Measurements from ENCODE around the gene NETO1. TPM values are rescaled to one million over a fixed set of nuclear protein-coding genes. Genes with fewer than 3 reads are reported as not detected.

Gene NETO1
- total and polyA plus RNA-seq, 4 donors: not detected

- Histone ChIP-seq H3K36me3 (ENCODE audit: control insufficient read depth in 4 of 4, insufficient read depth in 3 of 4, low read depth in 1 of 4, low read length in 3 of 4) (no peaks in the 10 kb centered on the region), H3K4me1 (ENCODE audit: control insufficient read depth in 4 of 4, insufficient read depth in 4 of 4, low read length in 3 of 4) (no peaks in the 10 kb centered on the region), H3K4me3 (ENCODE audit: low read depth in 1 of 3, low read length in 3 of 3) (no peak overlapping the region), H3K27me3 (ENCODE audit: control insufficient read depth in 4 of 4, insufficient read depth in 4 of 4, low read length in 3 of 4) (no peaks in the 10 kb centered on the region), H3K9ac (ENCODE audit: low read depth in 1 of 2, low read length in 2 of 2) (no peak overlapping the region), H3K9me3 (ENCODE audit: control insufficient read depth in 4 of 4, low read length in 3 of 4) (no peaks in the 10 kb centered on the region), H3K27ac (ENCODE audit: low read depth in 1 of 2, low read length in 2 of 2) (no peak overlapping the region)
- WGBS: 42% methylated on average over 2 of the region's 2 CpGs
- no peak for DNase-seq (ENCODE audit: low spot score)
- TF ChIP-seq GABPA (IDR thresholded peaks at IDR 0.05 in 1 of 2, conservative IDR thresholded peaks at IDR 0.05 in 1 of 2) (no peak), FOXA2 (IDR thresholded peaks at IDR 0.05) (no peak)
- TF ChIP-seq, protein P1, sequence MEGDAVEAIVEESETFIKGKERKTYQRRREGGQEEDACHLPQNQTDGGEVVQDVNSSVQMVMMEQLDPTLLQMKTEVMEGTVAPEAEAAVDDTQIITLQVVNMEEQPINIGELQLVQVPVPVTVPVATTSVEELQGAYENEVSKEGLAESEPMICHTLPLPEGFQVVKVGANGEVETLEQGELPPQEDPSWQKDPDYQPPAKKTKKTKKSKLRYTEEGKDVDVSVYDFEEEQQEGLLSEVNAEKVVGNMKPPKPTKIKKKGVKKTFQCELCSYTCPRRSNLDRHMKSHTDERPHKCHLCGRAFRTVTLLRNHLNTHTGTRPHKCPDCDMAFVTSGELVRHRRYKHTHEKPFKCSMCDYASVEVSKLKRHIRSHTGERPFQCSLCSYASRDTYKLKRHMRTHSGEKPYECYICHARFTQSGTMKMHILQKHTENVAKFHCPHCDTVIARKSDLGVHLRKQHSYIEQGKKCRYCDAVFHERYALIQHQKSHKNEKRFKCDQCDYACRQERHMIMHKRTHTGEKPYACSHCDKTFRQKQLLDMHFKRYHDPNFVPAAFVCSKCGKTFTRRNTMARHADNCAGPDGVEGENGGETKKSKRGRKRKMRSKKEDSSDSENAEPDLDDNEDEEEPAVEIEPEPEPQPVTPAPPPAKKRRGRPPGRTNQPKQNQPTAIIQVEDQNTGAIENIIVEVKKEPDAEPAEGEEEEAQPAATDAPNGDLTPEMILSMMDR (IDR thresholded peaks at IDR 0.05; ENCODE audit: low read depth, low read length, missing input control): no peak
These were observed 40.4 kb upstream of the NETO1 start for GRCh38 chr18:72908181-72908580.

- no peaks in the 10 kb centered on the region for H3K27me3 ChIP-seq (ENCODE audit: control insufficient read depth in 4 of 4, insufficient read depth in 4 of 4, low read length in 3 of 4)
- H3K36me3 ChIP-seq (ENCODE audit: control insufficient read depth in 4 of 4, insufficient read depth in 3 of 4, low read depth in 1 of 4, low read length in 3 of 4): no peaks in the 10 kb centered on the region
- no peaks in the 10 kb centered on the region for H3K4me1 ChIP-seq (ENCODE audit: control insufficient read depth in 4 of 4, insufficient read depth in 4 of 4, low read length in 3 of 4)
- WGBS: 79% methylated on average over 2 of the region's 2 CpGs
- no peak for DNase-seq (ENCODE audit: low spot score)
- no peak overlapping the region for H3K9ac ChIP-seq (ENCODE audit: low read depth in 1 of 2, low read length in 2 of 2)
- TF ChIP-seq NR2F2 (IDR thresholded peaks at IDR 0.05) (no peak), HNF4G (IDR thresholded peaks at IDR 0.05) (no peak), REST (IDR thresholded peaks at IDR 0.05) (no peak), RXRA (IDR thresholded peaks at IDR 0.05) (no peak), EGR1 (IDR thresholded peaks at IDR 0.05; ENCODE audit: low read depth in 2 of 2) (no peak), HNF4A (conservative IDR thresholded peaks at IDR 0.05) (no peak), GABPA (IDR thresholded peaks at IDR 0.05 in 1 of 2, conservative IDR thresholded peaks at IDR 0.05 in 1 of 2) (no peak), FOXA2 (IDR thresholded peaks at IDR 0.05) (no peak), SP1 (IDR thresholded peaks at IDR 0.05) (no peak), TAF1 (conservative IDR thresholded peaks at IDR 0.05) (no peak), JUND (IDR thresholded peaks at IDR 0.05) (no peak)
- TF ChIP-seq, protein P2, sequence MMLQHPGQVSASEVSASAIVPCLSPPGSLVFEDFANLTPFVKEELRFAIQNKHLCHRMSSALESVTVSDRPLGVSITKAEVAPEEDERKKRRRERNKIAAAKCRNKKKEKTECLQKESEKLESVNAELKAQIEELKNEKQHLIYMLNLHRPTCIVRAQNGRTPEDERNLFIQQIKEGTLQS (IDR thresholded peaks at IDR 0.05): no peak
- no peak overlapping the region for H3K4me3 ChIP-seq (ENCODE audit: low read depth in 1 of 3, low read length in 3 of 3)
- no peaks in the 10 kb centered on the region for H3K9me3 ChIP-seq (ENCODE audit: control insufficient read depth in 4 of 4, low read length in 3 of 4)
- H3K27ac ChIP-seq (ENCODE audit: low read depth in 1 of 2, low read length in 2 of 2): no peak overlapping the region
These were observed 35.2 kb upstream of the NETO1 start for GRCh38 chr18:72903033-72903432.

DNA sequence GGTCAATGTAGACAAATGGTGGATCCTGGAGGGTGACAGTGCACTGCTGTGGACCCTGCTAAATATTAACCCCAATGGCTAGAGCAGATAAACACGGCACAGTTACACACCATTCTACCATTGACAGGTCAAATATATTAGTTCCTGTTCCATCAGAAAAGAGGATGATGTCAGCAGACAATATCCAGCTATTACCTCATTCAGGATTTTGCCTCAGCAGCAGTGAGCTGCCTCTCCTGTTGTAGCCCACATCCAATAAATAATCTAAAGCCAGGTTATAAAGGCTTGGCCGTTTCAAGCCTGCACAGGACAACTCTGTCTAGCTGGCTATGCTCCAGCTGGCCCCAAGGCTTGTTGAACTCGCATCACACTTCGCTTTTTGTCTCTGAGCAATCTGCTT, 31.6 kb upstream of the NETO1 start:
- Histone ChIP-seq H3K4me3 (ENCODE audit: low read depth in 1 of 3, low read length in 3 of 3) (no peak overlapping the region), H3K9ac (ENCODE audit: low read depth in 1 of 2, low read length in 2 of 2) (no peak overlapping the region), H3K9me3 (ENCODE audit: control insufficient read depth in 4 of 4, low read length in 3 of 4) (no peaks in the 10 kb centered on the region), H3K4me1 (ENCODE audit: control insufficient read depth in 4 of 4, insufficient read depth in 4 of 4, low read length in 3 of 4) (no peaks in the 10 kb centered on the region), H3K27ac (ENCODE audit: low read depth in 1 of 2, low read length in 2 of 2) (no peak overlapping the region), H3K27me3 (ENCODE audit: control insufficient read depth in 4 of 4, insufficient read depth in 4 of 4, low read length in 3 of 4) (no peaks in the 10 kb centered on the region), H3K36me3 (ENCODE audit: control insufficient read depth in 4 of 4, insufficient read depth in 3 of 4, low read depth in 1 of 4, low read length in 3 of 4) (no peaks in the 10 kb centered on the region)
- no peak for DNase-seq (ENCODE audit: low spot score)
- TF ChIP-seq, protein P2 (IDR thresholded peaks at IDR 0.05): no peak
- TF ChIP-seq JUND (IDR thresholded peaks at IDR 0.05): no peak
- no peak for TF ChIP-seq HNF4A (conservative IDR thresholded peaks at IDR 0.05)
- no peak for TF ChIP-seq RAD21 (IDR thresholded peaks at IDR 0.05)
- TF ChIP-seq RXRA (IDR thresholded peaks at IDR 0.05): no peak
- no peak for TF ChIP-seq YY1 (IDR thresholded peaks at IDR 0.05)
- TF ChIP-seq TAF1 (conservative IDR thresholded peaks at IDR 0.05): no peak
- TF ChIP-seq REST (IDR thresholded peaks at IDR 0.05): no peak
- TF ChIP-seq HNF4G (IDR thresholded peaks at IDR 0.05): no peak
- 53% methylated on average over 4 of the region's 4 CpGs for WGBS
